Adrenal gland (tissue), 5 donors: Measurements from ENCODE around the gene MOB1B.

Source experiments
- CTCF ChIP-seq, 6 experiments: fragments of 450-650 bp in 4 of 6; fragments of 200-600 bp in 2 of 6; sonication (generic) in 1 of 6; IDR thresholded peaks; 1 replicate in 5 of 6; 2 replicates in 1 of 6; pipeline versions ENCODE4 v1.5.1 to v1.8.0; 2016 to 2021; ENCODE audit warnings: antibody characterized with exemption in 6 of 6, mild to moderate bottlenecking in 2 of 6, moderate library complexity in 1 of 6
- POLR2A ChIP-seq, 2 donors: fragments of 450-650 bp; IDR thresholded peaks; one replicate each; pipeline ENCODE4 v1.6.1; 2017; ENCODE audit warnings: antibody characterized with exemption in 2 of 2, mild to moderate bottlenecking in 2 of 2, moderate library complexity in 1 of 2
- donor health status: DM: no; HTN: no; CAD: no.

- TF ChIP-seq POLR2A (IDR thresholded peaks at IDR 0.05) (no peak), CTCF (IDR thresholded peaks at IDR 0.05) (no peak)
Measured at GRCh38 chr4:70930530-70931256, 28.5 kb downstream of the MOB1B start.
